Measurements from ENCODE around the gene ZBTB7C.

The ZBTB7C gene

GRCh38 chr18:48073211-48073930 lies 335.8 kb downstream of the ZBTB7C start:
- no peak for DNase-seq

GRCh38 chr18:48072428-48073204 lies 336.6 kb downstream of the ZBTB7C start:
- no peak for DNase-seq

GRCh38 chr18:48068916-48069445 lies 340.2 kb downstream of the ZBTB7C start:
- DNase-seq: no peak

GRCh38 chr18:48066225-48066652 lies 342.9 kb downstream of the ZBTB7C start:
- DNase-seq: no peak

GRCh38 chr18:48065601-48065995 lies 343.6 kb downstream of the ZBTB7C start:
- DNase-seq: no peak

- no peak for DNase-seq
Observed at GRCh38 chr18:48064978-48065600, 344.1 kb downstream of the ZBTB7C start.

GRCh38 chr18:48061781-48062570 lies 347.2 kb downstream of the ZBTB7C start:
- no peak for DNase-seq

GRCh38 chr18:48060970-48061369 lies 348.2 kb downstream of the ZBTB7C start:
- DNase-seq: no peak

GRCh38 chr18:48060346-48060745 lies 348.8 kb downstream of the ZBTB7C start:
- DNase-seq: no peak

- DNase-seq: no peak
Observed at GRCh38 chr18:48059455-48060010, 349.6 kb downstream of the ZBTB7C start.

GRCh38 chr18:48058486-48058885 lies 350.7 kb downstream of the ZBTB7C start:
- no peak for DNase-seq

- DNase-seq: no peak
Observed at GRCh38 chr18:48057018-48057417, 352.2 kb downstream of the ZBTB7C start.

- no peak for DNase-seq
Observed at GRCh38 chr18:48055351-48055750, 353.8 kb downstream of the ZBTB7C start.

GRCh38 chr18:48053881-48054816 lies 355.0 kb downstream of the ZBTB7C start:
- no peak for DNase-seq

GRCh38 chr18:48052842-48053241 lies 356.3 kb downstream of the ZBTB7C start:
- DNase-seq: no peak

GRCh38 chr18:48051945-48052840 lies 357.0 kb downstream of the ZBTB7C start:
- DNase-seq: no peak

GRCh38 chr18:48050176-48050575 lies 359.0 kb downstream of the ZBTB7C start:
- no peak for DNase-seq

GRCh38 chr18:48049757-48050156 lies 359.4 kb downstream of the ZBTB7C start:
- no peak for DNase-seq

GRCh38 chr18:48048251-48048650 lies 360.9 kb downstream of the ZBTB7C start:
- no peak for DNase-seq

GRCh38 chr18:48046843-48047242 lies 362.3 kb downstream of the ZBTB7C start:
- no peak for DNase-seq

Measured in midbrain (tissue), 1 donor.